HEK293T (cell line): ENCODE measurements around the gene MTHFD2.

Source experiments
- ARNT ChIP-seq: fragments of 450-650 bp; IDR thresholded peaks from 2 replicates; pipeline ENCODE4 v1.6.1; 2017; ENCODE audit warnings: mild to moderate bottlenecking
- BHLHE40 ChIP-seq: fragments of 450-650 bp; IDR thresholded peaks from 2 replicates; pipeline ENCODE4 v1.6.1; 2016; ENCODE audit warnings: mild to moderate bottlenecking, moderate library complexity, borderline replicate concordance
- ELF4 ChIP-seq: fragments of 450-650 bp; IDR thresholded peaks from 2 replicates; pipeline ENCODE4 v1.6.1; 2017; ENCODE audit warnings: antibody characterized with exemption
- FOXK2 ChIP-seq: fragments of 450-650 bp; IDR thresholded peaks from 2 replicates; pipeline ENCODE4 v1.6.1; 2016; ENCODE audit warnings: mild to moderate bottlenecking
- FOXM1 ChIP-seq: fragments of 450-650 bp; IDR thresholded peaks from 2 replicates; pipeline ENCODE4 v1.6.1; 2017; ENCODE audit warnings: mild to moderate bottlenecking, borderline replicate concordance
- HDGF ChIP-seq: fragments of 450-650 bp; IDR thresholded peaks from 2 replicates; pipeline ENCODE4 v1.6.1; 2017; ENCODE audit warnings: antibody characterized with exemption, borderline replicate concordance
- L3MBTL2 ChIP-seq: fragments of 450-650 bp; conservative IDR thresholded peaks from 2 replicates; pipeline ENCODE4 v1.6.1; 2016; ENCODE audit warnings: mild to moderate bottlenecking
- PKNOX1 ChIP-seq: fragments of 450-650 bp; IDR thresholded peaks from 2 replicates; pipeline ENCODE4 v1.6.1; 2016
- SP1 ChIP-seq: fragments of 450-650 bp; IDR thresholded peaks from 2 replicates; pipeline ENCODE4 v1.6.1; 2017
- TARDBP ChIP-seq: fragments of 450-650 bp; IDR thresholded peaks from 2 replicates; pipeline ENCODE4 v1.6.1; 2016

GRCh38 chr2:74252036-74252435 lies 53.6 kb downstream of the MTHFD2 start:
- TF ChIP-seq PKNOX1 (no peak), HDGF (no peak), L3MBTL2 (no peak), BHLHE40 (no peak), SP1 (no peak), FOXM1 (no peak), ARNT (no peak), TARDBP (no peak), ELF4 (no peak), FOXK2 (no peak)
